ENCODE measurements around the gene STT3B.

STT3B gene

DNA sequence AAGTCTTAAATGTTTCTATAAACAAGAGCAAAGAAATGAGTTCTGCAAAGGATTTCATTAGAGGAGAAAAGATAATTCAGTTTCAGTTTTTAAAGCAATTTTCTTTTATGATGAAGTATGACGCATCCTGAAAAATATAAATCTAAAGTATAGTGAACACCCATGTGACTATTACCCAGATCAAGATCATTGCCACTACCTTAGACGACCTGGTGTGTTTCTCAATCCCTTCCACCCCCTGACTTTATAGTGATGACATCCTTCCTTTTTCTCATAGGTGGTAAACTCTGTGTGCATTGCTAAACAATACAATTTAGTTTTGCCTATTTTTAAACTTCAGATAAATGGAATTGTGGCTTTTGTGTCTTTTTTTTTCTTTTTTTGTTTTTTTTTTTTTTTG lies 8.4 kb downstream of the STT3B start:
- TF ChIP-seq, protein P1, sequence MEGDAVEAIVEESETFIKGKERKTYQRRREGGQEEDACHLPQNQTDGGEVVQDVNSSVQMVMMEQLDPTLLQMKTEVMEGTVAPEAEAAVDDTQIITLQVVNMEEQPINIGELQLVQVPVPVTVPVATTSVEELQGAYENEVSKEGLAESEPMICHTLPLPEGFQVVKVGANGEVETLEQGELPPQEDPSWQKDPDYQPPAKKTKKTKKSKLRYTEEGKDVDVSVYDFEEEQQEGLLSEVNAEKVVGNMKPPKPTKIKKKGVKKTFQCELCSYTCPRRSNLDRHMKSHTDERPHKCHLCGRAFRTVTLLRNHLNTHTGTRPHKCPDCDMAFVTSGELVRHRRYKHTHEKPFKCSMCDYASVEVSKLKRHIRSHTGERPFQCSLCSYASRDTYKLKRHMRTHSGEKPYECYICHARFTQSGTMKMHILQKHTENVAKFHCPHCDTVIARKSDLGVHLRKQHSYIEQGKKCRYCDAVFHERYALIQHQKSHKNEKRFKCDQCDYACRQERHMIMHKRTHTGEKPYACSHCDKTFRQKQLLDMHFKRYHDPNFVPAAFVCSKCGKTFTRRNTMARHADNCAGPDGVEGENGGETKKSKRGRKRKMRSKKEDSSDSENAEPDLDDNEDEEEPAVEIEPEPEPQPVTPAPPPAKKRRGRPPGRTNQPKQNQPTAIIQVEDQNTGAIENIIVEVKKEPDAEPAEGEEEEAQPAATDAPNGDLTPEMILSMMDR (IDR thresholded peaks at IDR 0.05): no peak
- no peak overlapping the region for H3K27ac ChIP-seq

DNA sequence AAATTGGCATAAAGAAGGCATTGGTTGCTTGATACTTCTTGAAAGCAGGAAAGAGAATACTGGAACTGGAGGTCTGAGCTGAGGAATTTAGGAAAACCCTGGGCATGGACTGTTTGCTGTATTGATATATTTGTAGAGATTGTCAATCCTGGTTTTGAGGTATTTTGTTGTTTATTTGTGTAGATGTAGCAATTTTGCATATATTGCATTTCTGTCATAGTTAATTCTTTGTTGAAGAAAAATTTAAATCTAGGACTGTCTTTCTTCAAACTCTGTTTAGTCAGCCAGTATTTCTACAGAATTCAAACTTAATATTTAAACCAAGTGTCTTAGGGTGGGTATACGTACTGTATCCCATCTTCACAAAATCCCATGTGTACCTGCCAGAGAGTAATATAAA lies 9.5 kb downstream of the STT3B start:
- no peak for TF ChIP-seq ZFX (IDR thresholded peaks at IDR 0.05; ENCODE audit: borderline replicate concordance)
- TF ChIP-seq, protein P1 (IDR thresholded peaks at IDR 0.05): no peak
- no peak overlapping the region for H3K27ac ChIP-seq

DNA sequence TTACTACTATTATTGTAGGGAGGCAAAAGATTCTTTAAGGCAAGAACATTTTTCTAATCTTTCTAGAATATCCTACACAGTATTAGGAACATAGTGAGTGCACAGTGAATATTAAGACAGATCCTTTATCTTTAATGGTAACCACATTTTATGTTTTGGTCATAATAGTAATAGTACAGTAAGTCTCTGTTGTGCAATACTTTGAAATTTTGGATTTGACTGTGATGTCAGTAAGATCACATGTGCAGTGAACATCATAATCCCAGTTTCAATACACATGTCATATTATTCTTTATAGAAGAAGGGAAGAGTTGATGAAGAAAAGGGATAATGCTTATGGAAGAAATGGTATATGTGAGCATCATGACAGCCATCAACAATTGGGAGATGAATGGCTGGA lies 10.7 kb downstream of the STT3B start:
- no peak for TF ChIP-seq ZFX (IDR thresholded peaks at IDR 0.05; ENCODE audit: borderline replicate concordance)
- TF ChIP-seq, protein P1 (IDR thresholded peaks at IDR 0.05): no peak
- no peak overlapping the region for H3K27ac ChIP-seq

DNA sequence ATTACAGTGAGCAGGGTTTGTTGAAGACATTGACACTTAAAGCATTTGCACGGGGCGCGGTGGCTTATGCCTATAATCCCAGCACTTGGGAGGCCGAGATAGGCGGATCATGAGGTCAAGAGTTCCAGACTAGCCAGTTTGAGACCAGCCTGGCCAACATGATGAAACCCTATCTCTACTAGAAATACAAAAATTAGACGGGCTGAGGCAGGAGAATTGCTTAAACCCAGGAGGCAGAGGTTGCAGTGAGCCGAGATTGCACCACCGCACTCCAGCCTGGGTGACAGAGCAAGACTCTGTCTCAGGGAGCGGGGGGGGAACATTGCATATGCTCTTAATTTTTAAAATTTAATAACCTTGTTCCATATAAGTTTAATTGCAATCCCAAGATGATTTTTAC lies 11.9 kb downstream of the STT3B start:
- no peak overlapping the region for H3K27ac ChIP-seq
- TF ChIP-seq, protein P1 (IDR thresholded peaks at IDR 0.05): no peak
- no peak for TF ChIP-seq ZFX (IDR thresholded peaks at IDR 0.05; ENCODE audit: borderline replicate concordance)

DNA sequence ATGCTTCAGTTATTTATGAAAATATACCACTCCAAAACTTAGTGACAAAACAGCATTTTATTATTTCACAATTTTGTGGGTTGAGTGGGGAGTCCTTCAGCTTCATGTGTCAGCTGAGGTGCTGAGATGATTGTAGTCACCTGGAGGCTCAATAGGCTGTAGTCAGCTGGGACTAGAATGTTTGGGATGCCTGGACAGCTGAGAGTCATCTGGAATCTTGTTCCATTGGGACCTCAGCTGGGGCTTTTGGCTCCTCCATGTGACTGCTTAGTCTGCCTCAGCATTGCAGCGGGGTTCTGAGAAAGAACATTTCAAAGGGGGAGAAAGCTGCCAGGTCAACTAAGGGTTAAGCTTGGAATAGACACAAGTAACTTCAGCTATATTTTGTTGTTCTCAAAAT lies 13.4 kb downstream of the STT3B start:
- H3K27ac ChIP-seq: no peak overlapping the region
- TF ChIP-seq, protein P1 (IDR thresholded peaks at IDR 0.05): no peak
- no peak for TF ChIP-seq ZFX (IDR thresholded peaks at IDR 0.05; ENCODE audit: borderline replicate concordance)

DNA sequence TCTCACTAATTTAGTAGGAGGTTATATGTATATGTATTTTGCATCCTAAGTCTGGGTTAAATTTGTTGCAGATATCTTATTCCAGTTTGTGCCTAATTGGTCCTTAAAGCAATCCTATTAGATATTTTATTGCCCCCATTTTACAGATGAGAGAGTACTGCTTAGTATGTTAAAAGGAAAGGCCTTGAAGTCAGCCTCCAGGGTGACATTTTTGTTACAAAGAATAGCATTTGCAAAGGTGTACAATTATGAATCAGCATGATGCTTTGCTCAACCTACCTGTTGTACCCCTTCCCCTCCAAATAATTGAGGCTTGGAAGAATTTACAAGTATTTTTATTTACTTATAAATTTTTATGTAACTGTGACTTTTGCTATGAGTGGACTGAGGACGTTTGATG lies 14.0 kb downstream of the STT3B start:
- TF ChIP-seq, protein P1 (IDR thresholded peaks at IDR 0.05): no peak
- TF ChIP-seq ZFX (IDR thresholded peaks at IDR 0.05; ENCODE audit: borderline replicate concordance): no peak
- H3K27ac ChIP-seq: no peak overlapping the region

DNA sequence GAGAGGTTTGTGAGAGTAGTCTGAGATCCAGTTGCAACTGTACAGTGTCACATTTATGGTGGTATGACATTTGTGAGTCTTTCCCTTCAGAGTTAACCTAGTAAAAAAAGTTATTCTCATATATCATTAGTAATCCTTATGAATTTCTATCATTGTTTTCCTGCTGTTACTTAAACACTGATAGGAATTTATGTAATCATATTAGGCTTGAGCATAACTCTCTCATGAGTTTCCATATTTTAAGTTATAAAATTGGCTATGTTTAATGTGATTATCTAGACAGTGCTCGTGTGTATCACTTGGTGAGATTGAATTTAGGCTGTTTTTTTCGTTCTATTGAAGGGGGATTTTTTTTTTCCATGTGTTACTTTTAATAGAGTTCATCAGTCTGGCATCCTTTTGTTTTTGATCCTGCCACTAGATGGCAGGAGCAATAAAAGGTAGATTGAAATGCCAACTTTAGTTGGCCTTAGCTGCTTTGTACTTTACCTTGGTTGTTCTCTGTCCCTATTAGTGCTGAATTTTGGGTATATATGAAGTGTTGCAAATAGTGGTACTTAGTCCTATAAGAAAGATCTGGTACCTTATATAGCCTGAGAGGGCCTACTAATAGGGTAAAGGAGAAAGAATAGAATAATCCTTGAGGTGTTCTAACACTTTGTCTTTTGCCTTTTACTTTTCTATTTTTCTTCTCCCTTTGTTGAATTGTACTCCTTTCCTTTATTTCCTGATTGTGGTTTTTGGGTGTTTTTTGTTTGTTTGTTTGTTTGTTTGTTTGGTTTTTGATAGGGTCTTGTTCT lies 17.9 kb downstream of the STT3B start:
- H3K27ac ChIP-seq: no peak overlapping the region

More for the DNA sequence above, 17.9 kb downstream of the STT3B start:
- TF ChIP-seq, protein P1 (IDR thresholded peaks at IDR 0.05): peak; percentile 89
- no peak for TF ChIP-seq ZFX (IDR thresholded peaks at IDR 0.05; ENCODE audit: borderline replicate concordance)

All from 22Rv1 (cell line).